K562 treated with DMSO at 1 percent for 12 hours (cell line): ENCODE measurements around the gene PHB1. TPM values are rescaled to one million over a fixed set of nuclear protein-coding genes. Genes with fewer than 3 reads are reported as not detected.

Experiments
- total RNA-seq: library from RNA; unstranded; fragments of 300-600 nt; gene quantifications from 2 replicates; pipeline ENCODE4 v1.2.3, GENCODE V29; 2022; ENCODE audit not compliant: insufficient read depth

PHB1 gene
- total RNA-seq, result 126 and 128 TPM in 2 replicates

DNA sequence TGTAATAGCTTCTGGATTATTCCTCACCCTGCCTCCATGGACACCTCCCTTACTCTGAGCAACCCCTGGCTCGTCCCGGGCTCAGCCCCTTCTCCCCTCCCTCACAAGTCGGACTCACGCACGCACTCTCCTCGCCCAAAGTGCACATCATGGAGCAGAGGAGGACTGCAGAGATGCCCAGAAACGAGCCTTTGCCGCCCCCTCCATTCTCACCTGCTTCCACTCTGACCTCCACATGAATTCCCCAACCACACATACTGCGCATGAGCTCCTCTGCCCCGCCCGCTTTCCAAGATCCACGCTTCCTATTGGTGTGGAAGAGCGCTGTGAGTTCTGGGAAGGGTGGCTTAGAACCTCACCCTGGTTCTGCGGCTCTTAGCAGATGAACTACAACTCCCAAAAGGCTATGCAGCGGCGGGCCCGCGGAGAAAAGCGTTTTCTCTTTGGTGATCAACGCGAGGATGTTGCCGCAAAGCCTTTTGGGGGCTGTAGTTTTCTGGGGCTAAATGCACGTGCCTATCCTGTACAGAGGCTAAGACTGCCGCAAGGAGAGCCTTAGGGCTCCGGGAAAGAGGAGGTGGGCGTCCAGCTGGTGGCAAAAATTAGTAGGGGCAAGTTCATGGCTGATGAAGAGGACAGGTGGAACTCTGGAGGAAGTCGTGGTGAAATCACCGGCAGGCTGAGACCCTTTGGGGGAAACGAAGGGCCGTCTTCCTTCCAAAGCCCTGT lies at the start of gene PHB1:
TSS of gene PHB1 (minus strand) at position 261 of the 729 bp plus-strand sequence. CDS start 1,618 bp downstream, outside the sequence.

DNA sequence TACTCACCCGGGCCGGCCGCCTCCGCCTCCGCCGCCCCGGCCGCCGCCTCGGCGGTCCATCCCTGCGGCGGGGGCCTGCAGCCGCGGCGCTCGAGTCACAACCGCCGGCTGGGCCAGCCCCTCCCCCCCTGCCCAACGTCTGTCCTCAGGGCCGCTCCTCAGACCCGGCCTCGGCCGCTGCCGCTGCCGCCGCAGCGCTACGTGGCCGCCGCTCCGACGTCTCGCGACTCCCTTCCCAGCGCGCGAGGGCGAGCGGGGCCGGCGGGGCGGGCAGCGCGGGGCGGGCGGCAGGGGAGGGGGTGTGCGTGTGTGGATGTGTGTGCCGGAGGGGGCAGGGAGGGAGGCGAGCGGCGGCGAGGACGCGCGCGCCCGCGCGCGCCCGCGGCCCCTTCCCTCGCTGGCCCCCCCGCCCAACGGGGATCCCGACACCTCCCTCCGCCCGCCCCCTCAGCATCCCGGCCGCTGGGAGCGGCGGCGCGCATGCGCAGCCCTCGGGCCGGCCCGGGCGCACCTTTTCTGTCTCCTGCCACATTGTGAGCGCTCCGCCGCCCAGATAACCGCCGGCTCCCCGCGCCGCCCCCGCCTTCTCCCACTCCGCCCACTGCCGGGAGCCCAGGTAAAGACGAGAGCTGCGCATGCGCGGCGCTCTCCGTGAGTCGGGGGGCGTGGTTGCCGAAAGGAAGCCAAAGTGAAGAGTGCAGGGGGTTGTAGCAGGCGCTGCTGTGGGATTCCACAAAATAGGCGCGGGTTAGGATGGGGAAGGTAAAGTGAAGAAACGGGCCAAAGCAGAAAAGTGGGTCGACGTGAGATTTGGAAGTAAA lies 52.6 kb downstream of the PHB1 start, which contains the start of gene ZNF652:
TSS of gene ZNF652 (minus strand) at position 349 of the 821 bp plus-strand sequence. CDS start 44,525 bp downstream, outside the sequence.

Other genes starting within 250 kb of the PHB1 start
- not detected in 2 replicates for gene GNGT2, start 204.3 kb downstream of the PHB1 start, total RNA-seq
- gene ABI3, start 204.2 kb downstream of the PHB1 start, total RNA-seq, result not detected in 2 replicates
- 0.58 TPM in 1 of 2 replicates, not detected in the other for gene PHOSPHO1, start 184.1 kb downstream of the PHB1 start, total RNA-seq
- gene ZNF652, start 52.6 kb downstream of the PHB1 start, total RNA-seq, result 3.5 and 11.2 TPM in 2 replicates
- 0.28 and 0.32 TPM in 2 replicates for gene NGFR, start 80.4 kb upstream of the PHB1 start, total RNA-seq
- gene NXPH3, start 161.0 kb upstream of the PHB1 start, total RNA-seq, result 0.51 and 0.60 TPM in 2 replicates